ENCODE results near the gene SYT13. TPM values are rescaled to one million over a fixed set of nuclear protein-coding genes. Genes with fewer than 3 reads are reported as not detected.
"Not testable (repeated sequence)": the region's sequence is repeated elsewhere in the genome, so short reads cannot be mapped to it uniquely, and the experiment has no call there.

Gene SYT13
- total RNA-seq, 1 experiment from 2014 or later: 1.4 TPM

GRCh38 chr11:45293566-45294192 lies 7.5 kb upstream of the SYT13 start:
- TF ChIP-seq, protein P1, sequence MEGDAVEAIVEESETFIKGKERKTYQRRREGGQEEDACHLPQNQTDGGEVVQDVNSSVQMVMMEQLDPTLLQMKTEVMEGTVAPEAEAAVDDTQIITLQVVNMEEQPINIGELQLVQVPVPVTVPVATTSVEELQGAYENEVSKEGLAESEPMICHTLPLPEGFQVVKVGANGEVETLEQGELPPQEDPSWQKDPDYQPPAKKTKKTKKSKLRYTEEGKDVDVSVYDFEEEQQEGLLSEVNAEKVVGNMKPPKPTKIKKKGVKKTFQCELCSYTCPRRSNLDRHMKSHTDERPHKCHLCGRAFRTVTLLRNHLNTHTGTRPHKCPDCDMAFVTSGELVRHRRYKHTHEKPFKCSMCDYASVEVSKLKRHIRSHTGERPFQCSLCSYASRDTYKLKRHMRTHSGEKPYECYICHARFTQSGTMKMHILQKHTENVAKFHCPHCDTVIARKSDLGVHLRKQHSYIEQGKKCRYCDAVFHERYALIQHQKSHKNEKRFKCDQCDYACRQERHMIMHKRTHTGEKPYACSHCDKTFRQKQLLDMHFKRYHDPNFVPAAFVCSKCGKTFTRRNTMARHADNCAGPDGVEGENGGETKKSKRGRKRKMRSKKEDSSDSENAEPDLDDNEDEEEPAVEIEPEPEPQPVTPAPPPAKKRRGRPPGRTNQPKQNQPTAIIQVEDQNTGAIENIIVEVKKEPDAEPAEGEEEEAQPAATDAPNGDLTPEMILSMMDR (IDR thresholded peaks at IDR 0.05 in 2 of 3, conservative IDR thresholded peaks at IDR 0.05 in 1 of 3; ENCODE audit: borderline replicate concordance in 1 of 3, insufficient read depth in 1 of 3, low read depth in 2 of 3, low read length in 2 of 3): peak; percentile 64 to 83 (median 67)
- TF ChIP-seq RAD21 (IDR thresholded peaks at IDR 0.05; ENCODE audit: low read depth): peak; percentile 87
- H3K9me3 ChIP-seq (ENCODE audit: control insufficient read depth in 1 of 2, insufficient read depth in 1 of 2, low read depth in 1 of 2, low read length in 2 of 2); H3K9ac ChIP-seq (ENCODE audit: low read length); H3K4me2 ChIP-seq (ENCODE audit: low read length); POLR2A ChIA-PET; H3K27me3 ChIP-seq (ENCODE audit: insufficient read depth, low read length); H3K36me3 ChIP-seq (ENCODE audit: control insufficient read depth in 1 of 2, insufficient read depth in 2 of 2, low read length in 2 of 2); H3K27ac ChIP-seq (ENCODE audit: low read depth, low read length); H3K9me2 ChIP-seq (ENCODE audit: insufficient read depth); H3K4me3 ChIP-seq (replicated peaks in 1 of 2; ENCODE audit: low read depth in 1 of 2, low read length in 2 of 2); H4K20me1 ChIP-seq (ENCODE audit: insufficient read depth); H3K4me1 ChIP-seq (ENCODE audit: control insufficient read depth in 1 of 2, insufficient read depth in 2 of 2, low read length in 2 of 2); H3K79me2 ChIP-seq (ENCODE audit: insufficient read depth, low read length); BruUV-seq (replicated peaks): not testable (repeated sequence)
- H2AFZ ChIP-seq (ENCODE audit: low read depth, low read length, poor library complexity, severe bottlenecking): peak overlapping the region; percentile 47
- DNase-seq (ENCODE audit: low read depth, low spot score): peak; percentile 73
- ATAC-seq: peak; percentile 99
- intact Hi-C loops (cut with micrococcal nuclease): loop anchor here (1.0 kb wide), 3 partner anchors 41 to 183 kb away; no protein-coding TSS in a partner anchor
- ChIA-PET CTCF (interaction anchor here (1.0 to 2.8 kb wide), 3 partner anchors 41 to 183 kb away, joined by 3 to 14 read pairs (median 10); no protein-coding TSS in a partner anchor), RAD21 (ENCODE audit: low non-redundant PET in 1 of 2, low total read pairs in 2 of 2, uncharacterized antibody in 2 of 2, unreplicated experiment in 2 of 2) (interaction anchor here (1.1 to 1.9 kb wide), 2 partner anchors 183 kb away, joined by 3 to 4 read pairs; no protein-coding TSS in a partner anchor)

- RAD21 ChIA-PET (ENCODE audit: low non-redundant PET in 1 of 2, low total read pairs in 2 of 2, uncharacterized antibody in 2 of 2, unreplicated experiment in 2 of 2): no interaction called here
- no peak overlapping the region for H3K4me3 ChIP-seq (replicated peaks in 1 of 2; ENCODE audit: low read depth in 1 of 2, low read length in 2 of 2)
- intact Hi-C loops (cut with micrococcal nuclease): no loop called here
- peaks cover 0 to 6% of the 10 kb centered on the region in 2 experiments; a peak in 2 of 4 replicates for H3K4me1 ChIP-seq (ENCODE audit: control insufficient read depth in 1 of 2, insufficient read depth in 2 of 2, low read length in 2 of 2)
- CTCF ChIA-PET: interaction anchor here (1.8 to 3.9 kb wide), 2 partner anchors 38 to 180 kb away, joined by 8 to 25 read pairs; no protein-coding TSS in a partner anchor
- no peak overlapping the region for H3K4me2 ChIP-seq (ENCODE audit: low read length)
- no TSS peak for BruUV-seq (replicated peaks)
- H3K9me3 ChIP-seq (ENCODE audit: control insufficient read depth in 1 of 2, insufficient read depth in 1 of 2, low read depth in 1 of 2, low read length in 2 of 2): no peaks in the 10 kb centered on the region
- no peak overlapping the region for H2AFZ ChIP-seq (ENCODE audit: low read depth, low read length, poor library complexity, severe bottlenecking)
- POLR2A ChIA-PET: no interaction called here
- no peak overlapping the region for H3K9ac ChIP-seq (ENCODE audit: low read length)
- H4K20me1 ChIP-seq (ENCODE audit: insufficient read depth): no peaks in the 10 kb centered on the region
- TF ChIP-seq YY1 (IDR thresholded peaks at IDR 0.05; ENCODE audit: extremely low read depth, insufficient replicate concordance, low read depth, low read length) (no peak), TCF7L2 (IDR thresholded peaks at IDR 0.05; ENCODE audit: borderline replicate concordance, extremely low read depth, insufficient read depth, insufficient read length) (no peak), FOSL1 (IDR thresholded peaks at IDR 0.05; ENCODE audit: low read depth) (no peak), ATF3 (IDR thresholded peaks at IDR 0.05) (no peak), ZFX (IDR thresholded peaks at IDR 0.05) (no peak), EGR1 (IDR thresholded peaks at IDR 0.05; ENCODE audit: low read depth) (no peak), POLR2A (IDR thresholded peaks at IDR 0.05; ENCODE audit: borderline replicate concordance, extremely low read depth, insufficient read depth, insufficient read length) (no peak), SIN3A (IDR thresholded peaks at IDR 0.05; ENCODE audit: low read depth) (no peak), REST (IDR thresholded peaks at IDR 0.05; ENCODE audit: low read depth) (no peak)
- no peak overlapping the region for H3K27ac ChIP-seq (ENCODE audit: low read depth, low read length)
- H3K27me3 ChIP-seq (ENCODE audit: insufficient read depth, low read length): no peaks in the 10 kb centered on the region
- H3K36me3 ChIP-seq (ENCODE audit: control insufficient read depth in 1 of 2, insufficient read depth in 2 of 2, low read length in 2 of 2): no peaks in the 10 kb centered on the region
- no peaks in the 10 kb centered on the region for H3K79me2 ChIP-seq (ENCODE audit: insufficient read depth, low read length)
- no peak for ATAC-seq
- no peak for DNase-seq (ENCODE audit: low read depth, low spot score)
- H3K9me2 ChIP-seq (ENCODE audit: insufficient read depth): no peaks in the 10 kb centered on the region
These were observed 4.4 kb upstream of the SYT13 start for GRCh38 chr11:45290586-45290985.
